Measurements from ENCODE around the gene RASGRF2. TPM values are rescaled to one million over a fixed set of nuclear protein-coding genes. Genes with fewer than 3 reads are reported as not detected.

The RASGRF2 gene
- total RNA-seq, 1 donor from 2014 or later: 30.7 TPM

DNA sequence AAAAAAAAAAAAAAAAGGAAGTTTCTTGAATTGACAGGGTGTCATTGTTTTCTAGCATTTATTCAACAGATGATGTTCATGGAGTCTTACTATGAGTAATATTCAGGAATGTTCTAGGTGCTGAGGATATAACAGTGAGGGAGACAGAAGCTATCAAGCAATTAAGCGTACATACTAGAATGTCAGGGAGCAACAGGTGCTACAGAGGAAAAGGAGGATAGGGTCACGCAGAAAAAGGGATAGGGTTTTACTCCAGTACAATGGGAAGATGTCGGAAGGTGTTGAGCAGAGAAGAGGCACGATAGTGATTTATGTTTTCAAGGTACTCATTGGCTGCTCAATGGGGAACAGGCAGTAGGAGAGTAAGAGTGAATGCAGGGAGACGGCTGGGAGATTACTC lies 6.6 kb upstream of the RASGRF2 start:
- DNase-seq (ENCODE audit: low spot score): no peak

DNA sequence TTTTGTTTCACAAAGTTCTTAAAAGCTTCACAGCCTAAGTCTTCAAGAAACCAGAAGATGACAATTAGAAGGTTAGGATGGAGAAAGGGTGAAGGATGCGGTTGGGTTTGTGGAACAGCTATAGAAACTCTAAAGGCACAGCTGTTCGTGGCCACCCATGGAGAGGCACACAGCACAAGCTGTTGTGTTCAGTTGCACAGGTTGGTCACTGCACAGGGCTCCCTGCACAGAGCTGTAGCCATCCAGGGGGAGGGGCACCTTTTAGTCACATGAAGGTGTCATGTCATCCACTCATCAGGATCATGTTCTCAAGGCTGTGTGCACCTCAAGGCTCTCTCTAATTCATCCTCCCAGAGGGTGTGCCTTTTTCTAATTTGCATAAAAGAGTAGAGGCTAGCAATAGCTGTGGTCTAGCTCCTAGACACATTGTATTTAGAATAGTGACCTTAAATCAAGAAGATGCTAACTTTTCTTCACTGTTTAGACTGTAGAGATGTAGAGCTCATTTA lies 5.0 kb upstream of the RASGRF2 start:
- no peak for DNase-seq (ENCODE audit: low spot score)

GRCh38 chr5:80956272-80956671 lies 3.9 kb upstream of the RASGRF2 start:
- DNase-seq (ENCODE audit: low spot score): no peak

DNA sequence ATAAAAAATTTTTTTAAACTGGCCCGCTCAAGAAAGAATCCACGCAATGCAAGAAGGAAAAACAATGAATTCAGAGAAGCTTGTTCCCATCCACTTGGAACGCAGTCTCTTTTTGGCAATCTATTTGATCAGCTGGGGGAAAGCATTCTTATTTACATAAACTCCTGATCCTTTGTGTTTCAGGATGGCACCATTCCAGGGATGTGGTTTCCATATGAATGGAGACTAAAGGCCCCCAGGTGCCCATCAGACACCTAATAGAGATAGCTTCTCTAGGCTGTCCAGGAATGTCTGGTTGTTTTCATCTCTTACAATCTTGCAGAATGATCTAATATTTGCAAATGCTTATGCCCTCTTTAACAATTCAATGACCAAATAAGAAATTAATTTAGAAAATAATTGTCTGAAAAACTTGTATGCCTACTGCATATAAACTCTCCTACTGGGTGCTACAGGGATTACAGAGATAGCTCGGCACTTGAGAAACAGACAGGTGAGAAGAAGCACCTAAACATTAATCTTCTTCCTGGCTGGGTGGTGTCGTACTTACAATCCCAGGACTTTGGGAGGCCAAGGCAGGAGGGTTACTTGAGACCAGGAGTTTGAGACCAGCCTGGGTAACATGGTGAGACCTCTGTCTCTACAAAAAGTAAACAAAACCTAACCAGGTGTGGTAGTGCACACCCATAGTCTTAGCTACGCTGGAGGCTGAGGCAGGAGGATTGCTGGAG lies 3.0 kb upstream of the RASGRF2 start:
- DNase-seq (ENCODE audit: low spot score): no peak

- DNase-seq (ENCODE audit: low spot score): no peak
Measured at GRCh38 chr5:80958616-80959015, 1.5 kb upstream of the RASGRF2 start.

GRCh38 chr5:80959138-80959537 lies 1.0 kb upstream of the RASGRF2 start:
- no peak for DNase-seq (ENCODE audit: low spot score)

- DNase-seq (ENCODE audit: low spot score): no peak
Measured at GRCh38 chr5:80960531-80961375, 590 bp downstream of the RASGRF2 start.

GRCh38 chr5:80961376-80962281 lies 1.5 kb downstream of the RASGRF2 start:
- DNase-seq (ENCODE audit: low spot score): no peak

- no peak for DNase-seq (ENCODE audit: low spot score)
Measured at GRCh38 chr5:80962630-80963520, 2.7 kb downstream of the RASGRF2 start.

DNA sequence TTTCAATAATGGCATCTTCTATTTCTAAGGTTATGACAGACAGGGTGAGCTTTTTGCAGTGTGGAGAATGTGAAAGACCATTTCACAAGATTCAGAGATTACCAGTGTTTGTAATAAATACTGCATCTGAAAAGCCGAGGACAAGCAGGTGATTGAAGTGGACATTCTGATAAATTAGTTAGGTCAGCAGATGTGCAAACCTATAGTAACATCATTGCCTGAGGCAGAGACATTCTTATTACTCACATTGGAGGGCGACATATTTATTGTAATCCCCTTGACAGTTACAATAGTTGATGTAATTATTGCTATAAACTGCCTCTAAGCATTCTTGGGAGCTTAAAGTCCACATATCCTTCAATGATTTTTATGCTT lies 3.3 kb downstream of the RASGRF2 start:
- no peak for DNase-seq (ENCODE audit: low spot score)

DNA sequence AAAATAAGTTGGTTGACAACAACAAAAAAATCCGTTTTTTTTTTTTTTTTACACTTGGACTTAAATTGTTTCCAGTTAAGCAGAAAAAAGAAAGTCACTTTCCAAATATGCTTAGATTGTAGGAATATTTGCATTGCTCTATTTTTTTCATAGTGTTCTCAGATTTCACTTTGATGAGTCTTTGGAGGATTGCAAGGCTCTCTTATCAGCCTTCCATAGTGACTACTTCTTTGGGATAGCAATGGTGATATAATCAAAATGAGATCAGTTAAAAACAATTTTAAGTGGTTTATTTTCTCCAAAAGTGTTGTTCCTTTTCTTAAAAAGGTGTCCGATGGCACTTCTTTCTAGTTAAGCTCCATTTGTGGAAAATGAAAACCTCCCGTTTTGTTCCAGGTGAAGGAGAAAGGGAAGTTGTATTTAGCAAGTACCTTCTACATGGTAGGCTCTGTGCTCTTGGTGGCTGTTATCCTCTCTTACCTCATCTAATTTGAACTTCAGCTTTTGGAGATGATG lies 3.9 kb downstream of the RASGRF2 start:
- no peak for DNase-seq (ENCODE audit: low spot score)

- DNase-seq (ENCODE audit: low spot score): no peak
Measured at GRCh38 chr5:80964491-80964890, 4.3 kb downstream of the RASGRF2 start.

GRCh38 chr5:80964919-80965318 lies 4.8 kb downstream of the RASGRF2 start:
- no peak for DNase-seq (ENCODE audit: low spot score)

GRCh38 chr5:80967500-80968181 lies 7.5 kb downstream of the RASGRF2 start:
- no peak for DNase-seq (ENCODE audit: low spot score)

DNA sequence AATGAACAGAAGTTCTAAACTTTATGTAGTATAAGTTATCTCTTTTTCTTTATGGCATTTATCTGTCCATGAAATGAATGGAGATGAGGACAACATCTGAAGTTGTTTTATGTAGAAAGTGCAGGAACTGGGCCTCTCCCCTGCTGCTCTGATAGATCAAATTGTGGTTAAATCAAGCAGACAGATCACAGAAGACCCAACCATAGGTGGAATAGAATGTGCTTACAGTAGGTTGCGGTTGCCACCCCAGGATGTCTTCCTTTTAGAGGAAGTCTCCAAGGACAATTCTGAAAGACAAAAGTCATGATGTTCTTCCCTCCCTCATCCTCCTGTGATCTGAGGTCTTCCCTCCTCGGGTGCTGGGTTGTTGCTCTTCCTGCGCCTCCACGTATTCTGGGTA lies 12.9 kb downstream of the RASGRF2 start:
- no peak for DNase-seq (ENCODE audit: low spot score)

- DNase-seq (ENCODE audit: low spot score): no peak
Measured at GRCh38 chr5:80975065-80975464, 14.9 kb downstream of the RASGRF2 start.

GRCh38 chr5:80976985-80977384 lies 16.8 kb downstream of the RASGRF2 start:
- DNase-seq (ENCODE audit: low spot score): no peak

GRCh38 chr5:80977764-80978163 lies 17.6 kb downstream of the RASGRF2 start:
- DNase-seq (ENCODE audit: low spot score): no peak

DNA sequence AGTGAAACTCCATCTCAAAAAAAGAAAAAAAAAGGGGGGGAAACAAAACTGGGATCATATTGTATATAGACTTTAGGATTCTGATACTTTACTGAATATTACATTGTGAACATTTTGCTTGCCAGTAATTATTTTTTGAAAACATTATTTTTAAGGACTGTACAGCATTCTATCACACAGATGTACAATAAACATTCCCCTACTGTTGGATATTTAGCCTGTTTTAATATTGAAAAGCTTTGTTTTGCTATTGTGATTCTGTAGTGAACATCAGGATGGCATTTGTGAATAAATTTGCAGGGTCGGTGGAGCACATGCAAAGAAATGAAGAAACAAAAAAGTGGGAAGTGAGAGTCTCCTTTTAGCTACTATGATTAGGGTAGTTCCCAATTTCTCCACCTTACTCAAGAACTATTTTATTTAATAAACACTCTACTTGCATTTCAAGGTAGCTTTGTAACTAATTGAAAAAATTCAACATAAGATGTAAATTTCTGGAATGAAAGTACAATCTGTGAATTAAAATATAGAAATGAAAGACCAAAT lies 18.7 kb downstream of the RASGRF2 start:
- DNase-seq (ENCODE audit: low spot score): no peak
